GM23248 (cell line): ENCODE results near the gene HIPK2. TPM values are rescaled to one million over a fixed set of nuclear protein-coding genes. Genes with fewer than 3 reads are reported as not detected.

Experiments used
- DNase-seq: peaks from one replicate; pipeline ENCODE4 v3.0.0-alpha.2; 2015
- H2AFZ ChIP-seq: fragments of 200-600 bp; sonication (generic); 2 replicates; pipeline ENCODE4 v1.6.1; 2016; ENCODE audit warnings: antibody characterized with exemption
- H3F3A ChIP-seq: fragments of 200-600 bp; sonication (generic); 2 replicates; pipeline ENCODE4 v1.6.1; 2016; ENCODE audit warnings: mild to moderate bottlenecking, antibody characterized with exemption, mixed run types; ENCODE audit not compliant: insufficient read depth
- H3K27ac ChIP-seq: fragments of 200-600 bp; sonication (generic); 2 replicates; pipeline ENCODE4 v1.5.1; 2016; ENCODE audit warnings: mild to moderate bottlenecking
- H3K27me3 ChIP-seq: fragments of 200-600 bp; sonication (generic); replicated peaks from 2 replicates; pipeline ENCODE4 v1.6.1; 2016; ENCODE audit warnings: mild to moderate bottlenecking; ENCODE audit not compliant: insufficient read depth
- H3K36me3 ChIP-seq: fragments of 200-600 bp; sonication (generic); 2 replicates; pipeline ENCODE4 v1.6.1; 2016; ENCODE audit warnings: low read depth, mild to moderate bottlenecking
- H3K4me1 ChIP-seq: fragments of 200-600 bp; sonication (generic); 2 replicates; pipeline ENCODE4 v1.6.1; 2016; ENCODE audit warnings: mild to moderate bottlenecking; ENCODE audit not compliant: insufficient read depth
- H3K4me2 ChIP-seq: fragments of 200-600 bp; sonication (generic); one replicate; pipeline ENCODE4 v1.6.1; 2016; ENCODE audit warnings: mild to moderate bottlenecking; ENCODE audit not compliant: unreplicated experiment
- H3K4me3 ChIP-seq: fragments of 200-600 bp; sonication (generic); 2 replicates; pipeline ENCODE4 v1.5.1; 2016; ENCODE audit warnings: mild to moderate bottlenecking
- H3K79me2 ChIP-seq: fragments of 200-600 bp; sonication (generic); 2 replicates; pipeline ENCODE4 v1.6.1; 2016; ENCODE audit warnings: mild to moderate bottlenecking; ENCODE audit not compliant: insufficient read depth
- H3K9ac ChIP-seq: fragments of 200-600 bp; sonication (generic); 2 replicates; pipeline ENCODE4 v1.6.1; 2016; ENCODE audit warnings: mild to moderate bottlenecking
- H3K9me2 ChIP-seq: fragments of 200-600 bp; sonication (generic); 2 replicates; pipeline ENCODE4 v1.6.1; 2016; ENCODE audit warnings: mixed run types, mild to moderate bottlenecking, moderate library complexity; ENCODE audit not compliant: insufficient read depth
- H3K9me3 ChIP-seq: fragments of 200-600 bp; sonication (generic); one replicate; pipeline ENCODE4 v1.6.1; 2017; ENCODE audit warnings: low read depth
- H4K20me1 ChIP-seq: fragments of 200-600 bp; sonication (generic); 2 replicates; pipeline ENCODE4 v1.6.0; 2016; ENCODE audit not compliant: insufficient read depth
- EZH2 ChIP-seq: fragments of 200-600 bp; sonication (generic); IDR thresholded peaks from 2 replicates; pipeline ENCODE4 v1.6.1; 2018; ENCODE audit warnings: antibody characterized with exemption, mild to moderate bottlenecking; ENCODE audit not compliant: insufficient read depth, poor library complexity, severe bottlenecking
- EZH2phosphoT487 ChIP-seq: fragments of 200-600 bp; sonication (generic); IDR thresholded peaks from 2 replicates; pipeline ENCODE4 v1.6.1; 2018; ENCODE audit warnings: antibody characterized with exemption, moderate library complexity, mild to moderate bottlenecking, low read depth; ENCODE audit not compliant: insufficient read depth
- WGBS, 2 experiments: methylation state at CpG; one replicate each; pipeline ENCODE4 v1.1.6; 2015 to 2017; ENCODE audit warnings: low lambda C conversion rate in 2 of 2, low coverage in 1 of 2; ENCODE audit errors: missing lambda C conversion rate in 2 of 2; 5-methylcytosine and 5-hydroxymethylcytosine counted together
- in situ Hi-C: fragments of 300-500 bp; cut with MboI; formaldehyde crosslinking; loops from 2 replicates; pipeline ENCODE4 v1.15.0; 2020
- polyA plus RNA-seq: library from polyadenylated mRNA; unstranded; fragments of >200 nt; fragmentation: Nextera tagmentation; extraction: Ambion mirVana; gene quantifications from 2 replicates; pipeline ENCODE4 v1.2.1, GENCODE V29; 2016
- total RNA-seq: library from RNA; depleted of rRNA; stranded (reverse); fragments of >200 nt; shearing (Covaris generic); gene quantifications from 2 replicates; pipeline ENCODE4 v1.2.3, GENCODE V29; 2014

Gene HIPK2
- total and polyA plus RNA-seq, 2 experiments from 2014 or later: 4.7 to 7.9 TPM

- no peaks in the 10 kb centered on the region for H3K36me3 ChIP-seq
- no peak overlapping the region for H2AFZ ChIP-seq
- no peaks in the 10 kb centered on the region for H3K9me3 ChIP-seq
- no peaks in the 10 kb centered on the region for H3K4me1 ChIP-seq
- no peaks in the 10 kb centered on the region for H3F3A ChIP-seq
- DNase-seq: no peak
- no peaks in the 10 kb centered on the region; the same call in 1 of the 2 replicates for H4K20me1 ChIP-seq
- TF ChIP-seq EZH2phosphoT487: no peak
- no peak for TF ChIP-seq EZH2
- no peak overlapping the region for H3K9ac ChIP-seq
- H3K79me2 ChIP-seq: peaks cover 80% of the 10 kb centered on the region
- WGBS, 2 experiments: 95% methylated on average over 12 of the region's 12 CpGs
- no peak overlapping the region for H3K4me3 ChIP-seq
- no peak overlapping the region for H3K4me2 ChIP-seq
- H3K27ac ChIP-seq: no peak overlapping the region
- in situ Hi-C loops: no loop called here
- 0 out of 2 replicates have a peak, but pooled peaks cover 3% of the 10 kb centered on the region for H3K9me2 ChIP-seq
- H3K27me3 ChIP-seq: no peaks in the 10 kb centered on the region
These were observed 75.9 kb downstream of the HIPK2 start for GRCh38 chr7:139701908-139702307.

GRCh38 chr7:139700505-139701235 is 77.1 kb downstream of the HIPK2 start:
- no peak for DNase-seq
- Histone ChIP-seq H3K9me3 (no peaks in the 10 kb centered on the region), H4K20me1 (no peaks in the 10 kb centered on the region; the same call in 1 of the 2 replicates), H3K79me2 (peaks cover 78% of the 10 kb centered on the region), H3K4me2 (no peak overlapping the region), H2AFZ (no peak overlapping the region), H3K27ac (no peak overlapping the region), H3K9ac (no peak overlapping the region), H3K4me1 (peaks cover 12% of the 10 kb centered on the region), H3K36me3 (no peaks in the 10 kb centered on the region), H3K27me3 (no peaks in the 10 kb centered on the region), H3K4me3 (no peak overlapping the region), H3F3A (peaks cover 10% of the 10 kb centered on the region; the same call in 1 of the 2 replicates), H3K9me2 (0 out of 2 replicates have a peak, but pooled peaks cover 3% of the 10 kb centered on the region)
- in situ Hi-C loops: no loop called here
- TF ChIP-seq EZH2 (no peak), EZH2phosphoT487 (no peak)
- 94 to 96% methylated on average over 16 of the region's 16 CpGs for WGBS, 2 experiments

GRCh38 chr7:139699640-139700504 is 77.9 kb downstream of the HIPK2 start:
- no peak overlapping the region for H3K27ac ChIP-seq
- TF ChIP-seq EZH2phosphoT487: no peak
- TF ChIP-seq EZH2: no peak
- H3K9me3 ChIP-seq: no peaks in the 10 kb centered on the region
- in situ Hi-C loops: no loop called here
- peaks cover 78% of the 10 kb centered on the region for H3K79me2 ChIP-seq
- H3K9ac ChIP-seq: no peak overlapping the region
- no peaks in the 10 kb centered on the region; the same call in 1 of the 2 replicates for H4K20me1 ChIP-seq
- H3K27me3 ChIP-seq: no peaks in the 10 kb centered on the region
- no peak overlapping the region for H3K4me2 ChIP-seq
- 89 to 91% methylated on average over 18 of the region's 18 CpGs for WGBS, 2 experiments
- peaks cover 18% of the 10 kb centered on the region for H3K4me1 ChIP-seq
- no peak overlapping the region for H2AFZ ChIP-seq
- H3K9me2 ChIP-seq: 0 out of 2 replicates have a peak, but pooled peaks cover 3% of the 10 kb centered on the region
- H3K36me3 ChIP-seq: no peaks in the 10 kb centered on the region
- peaks cover 17% of the 10 kb centered on the region for H3F3A ChIP-seq
- no peak overlapping the region for H3K4me3 ChIP-seq
- no peak for DNase-seq

GRCh38 chr7:139698844-139699243 is 79.0 kb downstream of the HIPK2 start:
- H3K27ac ChIP-seq: no peak overlapping the region
- in situ Hi-C loops: no loop called here
- H4K20me1 ChIP-seq: no peaks in the 10 kb centered on the region
- no peak overlapping the region for H3K4me3 ChIP-seq
- TF ChIP-seq EZH2 (no peak), EZH2phosphoT487 (no peak)
- H3K9me3 ChIP-seq: no peaks in the 10 kb centered on the region
- no peak overlapping the region for H3K4me2 ChIP-seq
- H3K9me2 ChIP-seq: 0 out of 2 replicates have a peak, but pooled peaks cover 3% of the 10 kb centered on the region
- no peak overlapping the region for H3K9ac ChIP-seq
- H2AFZ ChIP-seq: no peak overlapping the region
- no peaks in the 10 kb centered on the region for H3K36me3 ChIP-seq
- peaks cover 18% of the 10 kb centered on the region for H3K4me1 ChIP-seq
- no peaks in the 10 kb centered on the region for H3K27me3 ChIP-seq
- peaks cover 78% of the 10 kb centered on the region for H3K79me2 ChIP-seq
- H3F3A ChIP-seq: peaks cover 17% of the 10 kb centered on the region
- no peak for DNase-seq
- 98 to 99% methylated on average over 12 to 13 of the region's 13 CpGs for WGBS, 2 experiments
